Measurements from ENCODE around the gene OR2D3. TPM values are rescaled to one million over a fixed set of nuclear protein-coding genes. Genes with fewer than 3 reads are reported as not detected.

Gene OR2D3
- total and polyA plus RNA-seq, 11 donors: not detected

- intact Hi-C loops (cut with DNase I): no loop called here
- Histone ChIP-seq H3K27ac (peak overlapping the region in 2 of 12 donors; percentile 23 to 62), H3K36me3 (no peaks in the 10 kb centered on the region), H3K4me1 (peaks cover 0 to 12% (median 5%) of the 10 kb centered on the region in 12 donors), H3K27me3 (peaks cover 0 to 27% (median 0%) of the 10 kb centered on the region in 9 donors), H3K4me3 (peak overlapping the region; percentile 23 to 70 (median 56)), H3K9me3 (no peaks in the 10 kb centered on the region)
- no peak for ATAC-seq
- TF ChIP-seq POLR2A (IDR thresholded peaks at IDR 0.05): no peak
- TF ChIP-seq, protein P1, sequence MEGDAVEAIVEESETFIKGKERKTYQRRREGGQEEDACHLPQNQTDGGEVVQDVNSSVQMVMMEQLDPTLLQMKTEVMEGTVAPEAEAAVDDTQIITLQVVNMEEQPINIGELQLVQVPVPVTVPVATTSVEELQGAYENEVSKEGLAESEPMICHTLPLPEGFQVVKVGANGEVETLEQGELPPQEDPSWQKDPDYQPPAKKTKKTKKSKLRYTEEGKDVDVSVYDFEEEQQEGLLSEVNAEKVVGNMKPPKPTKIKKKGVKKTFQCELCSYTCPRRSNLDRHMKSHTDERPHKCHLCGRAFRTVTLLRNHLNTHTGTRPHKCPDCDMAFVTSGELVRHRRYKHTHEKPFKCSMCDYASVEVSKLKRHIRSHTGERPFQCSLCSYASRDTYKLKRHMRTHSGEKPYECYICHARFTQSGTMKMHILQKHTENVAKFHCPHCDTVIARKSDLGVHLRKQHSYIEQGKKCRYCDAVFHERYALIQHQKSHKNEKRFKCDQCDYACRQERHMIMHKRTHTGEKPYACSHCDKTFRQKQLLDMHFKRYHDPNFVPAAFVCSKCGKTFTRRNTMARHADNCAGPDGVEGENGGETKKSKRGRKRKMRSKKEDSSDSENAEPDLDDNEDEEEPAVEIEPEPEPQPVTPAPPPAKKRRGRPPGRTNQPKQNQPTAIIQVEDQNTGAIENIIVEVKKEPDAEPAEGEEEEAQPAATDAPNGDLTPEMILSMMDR (IDR thresholded peaks at IDR 0.05): no peak
- DNase-seq: no peak
- 14 to 22% (median 17%) methylated on average over 11 of the region's 11 CpGs for WGBS, 4 donors
Observed at GRCh38 chr11:6927030-6927617, 6.3 kb downstream of the OR2D3 start.

DNA sequence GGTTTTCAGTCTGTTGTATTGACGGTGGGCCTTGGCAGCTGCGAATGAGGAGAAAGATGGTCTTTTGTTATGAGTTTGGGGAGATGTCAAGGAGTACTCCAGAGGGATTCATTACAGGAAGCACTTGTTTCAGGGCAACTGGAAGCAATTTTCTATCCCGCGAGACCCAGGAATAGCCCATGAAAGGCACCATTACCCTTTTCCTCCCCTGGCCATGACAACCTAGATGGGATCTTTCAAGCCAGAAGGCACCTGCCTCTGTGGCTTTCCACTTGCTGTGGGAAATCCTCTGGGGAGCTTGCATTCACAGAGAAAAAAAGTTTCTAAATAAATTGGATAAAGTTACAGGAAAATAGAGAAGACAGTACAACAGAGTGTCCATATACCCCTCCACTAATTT, 8.1 kb downstream of the OR2D3 start:
- H3K9me3 ChIP-seq: no peaks in the 10 kb centered on the region
- intact Hi-C loops (cut with DNase I): no loop called here
- H3K27ac ChIP-seq: no peak overlapping the region
- no peak for DNase-seq
- H3K4me1 ChIP-seq: peaks cover 0 to 12% (median 5%) of the 10 kb centered on the region in 12 donors
- no peaks in the 10 kb centered on the region for H3K36me3 ChIP-seq
- 70 to 79% (median 72%) methylated on average over 4 of the region's 4 CpGs for WGBS, 4 donors
- no peak overlapping the region for H3K4me3 ChIP-seq
- TF ChIP-seq POLR2A (IDR thresholded peaks at IDR 0.05): no peak
- TF ChIP-seq, protein P1 (IDR thresholded peaks at IDR 0.05): no peak
- H3K27me3 ChIP-seq: peaks cover 0 to 27% (median 0%) of the 10 kb centered on the region in 9 donors
- ATAC-seq: no peak

DNA sequence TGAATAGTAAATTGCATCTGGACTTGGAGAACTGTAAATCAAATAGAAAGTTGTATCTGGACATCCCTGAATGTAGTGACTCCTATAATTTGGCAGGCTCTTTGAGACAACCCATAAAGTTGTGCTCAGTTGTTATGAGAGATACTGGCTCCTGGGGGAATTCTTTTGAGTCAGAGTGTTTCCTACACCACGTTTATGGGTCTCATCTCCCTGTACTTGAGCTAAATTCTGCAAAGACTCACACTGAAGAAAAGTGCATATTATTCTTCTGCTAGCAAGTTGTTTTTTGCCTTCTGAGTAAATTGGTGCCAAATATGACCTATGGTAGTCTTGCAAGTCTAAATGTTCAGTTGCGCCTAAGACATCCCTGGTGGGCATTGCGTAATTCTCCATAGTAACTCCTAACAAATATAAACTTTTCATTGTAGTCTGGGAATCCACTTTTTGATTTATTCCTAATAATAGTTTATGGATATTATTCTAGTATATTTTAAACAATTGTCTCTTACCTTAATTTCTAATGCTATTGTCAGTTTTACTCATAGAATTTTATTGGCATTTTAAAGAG, 10.4 kb downstream of the OR2D3 start:
- Histone ChIP-seq H3K36me3 (no peaks in the 10 kb centered on the region), H3K4me1 (peaks cover 0 to 12% (median 5%) of the 10 kb centered on the region in 12 donors), H3K9me3 (no peaks in the 10 kb centered on the region), H3K4me3 (no peak overlapping the region), H3K27me3 (peaks cover 0 to 27% (median 0%) of the 10 kb centered on the region in 9 donors), H3K27ac (no peak overlapping the region)
- no peak for TF ChIP-seq POLR2A (IDR thresholded peaks at IDR 0.05)
- TF ChIP-seq, protein P1 (IDR thresholded peaks at IDR 0.05): no peak
- no peak for ATAC-seq
- 81 to 88% (median 83%) methylated on average over 3 of the region's 3 CpGs for WGBS, 4 donors
- DNase-seq: no peak
- intact Hi-C loops (cut with DNase I): no loop called here

GRCh38 chr11:6932145-6932544, 11.3 kb downstream of the OR2D3 start:
- ATAC-seq: no peak
- Histone ChIP-seq H3K4me3 (no peak overlapping the region), H3K27ac (no peak overlapping the region), H3K9me3 (no peaks in the 10 kb centered on the region), H3K36me3 (no peaks in the 10 kb centered on the region), H3K27me3 (peaks cover 0 to 23% (median 0%) of the 10 kb centered on the region in 9 donors), H3K4me1 (peaks cover 0 to 5% (median 3%) of the 10 kb centered on the region in 12 donors)
- no peak for DNase-seq
- WGBS, 4 donors: 81 to 88% (median 87%) methylated on average over 7 of the region's 7 CpGs
- TF ChIP-seq POLR2A (IDR thresholded peaks at IDR 0.05): no peak
- TF ChIP-seq, protein P1 (IDR thresholded peaks at IDR 0.05): no peak
- intact Hi-C loops (cut with DNase I): no loop called here
